Fibroblast of villous mesenchyme (primary cell): ENCODE data around the gene GMIP. TPM values are rescaled to one million over a fixed set of nuclear protein-coding genes. Genes with fewer than 3 reads are reported as not detected.

ENCODE experiments used
- DNase-seq: peaks from one replicate; pipeline ENCODE4 v3.0.0-alpha.2; 2010; ENCODE audit warnings: low read depth
- H3K4me3 ChIP-seq: 2 replicates; pipeline ENCODE4 v1.5.1; 2011; ENCODE audit warnings: low read depth, mild to moderate bottlenecking, low read length
- total RNA-seq: library from RNA; depleted of rRNA; stranded (reverse); fragments of >200 nt; gene quantifications from 2 replicates; pipeline ENCODE4 v1.2.3, GENCODE V29; 2012
- TF ChIP-seq, protein P1 (sequence below): IDR thresholded peaks from 2 replicates; pipeline ENCODE4 v1.5.1; 2012; ENCODE audit warnings: low read depth, mild to moderate bottlenecking, low read length; ENCODE audit not compliant: insufficient read depth

The GMIP gene
- total RNA-seq, 1 donor = 5.6 TPM

GRCh38 chr19:19651076-19651475 is 7.6 kb upstream of the GMIP start:
- DNase-seq = no peak
- TF ChIP-seq, protein P1, sequence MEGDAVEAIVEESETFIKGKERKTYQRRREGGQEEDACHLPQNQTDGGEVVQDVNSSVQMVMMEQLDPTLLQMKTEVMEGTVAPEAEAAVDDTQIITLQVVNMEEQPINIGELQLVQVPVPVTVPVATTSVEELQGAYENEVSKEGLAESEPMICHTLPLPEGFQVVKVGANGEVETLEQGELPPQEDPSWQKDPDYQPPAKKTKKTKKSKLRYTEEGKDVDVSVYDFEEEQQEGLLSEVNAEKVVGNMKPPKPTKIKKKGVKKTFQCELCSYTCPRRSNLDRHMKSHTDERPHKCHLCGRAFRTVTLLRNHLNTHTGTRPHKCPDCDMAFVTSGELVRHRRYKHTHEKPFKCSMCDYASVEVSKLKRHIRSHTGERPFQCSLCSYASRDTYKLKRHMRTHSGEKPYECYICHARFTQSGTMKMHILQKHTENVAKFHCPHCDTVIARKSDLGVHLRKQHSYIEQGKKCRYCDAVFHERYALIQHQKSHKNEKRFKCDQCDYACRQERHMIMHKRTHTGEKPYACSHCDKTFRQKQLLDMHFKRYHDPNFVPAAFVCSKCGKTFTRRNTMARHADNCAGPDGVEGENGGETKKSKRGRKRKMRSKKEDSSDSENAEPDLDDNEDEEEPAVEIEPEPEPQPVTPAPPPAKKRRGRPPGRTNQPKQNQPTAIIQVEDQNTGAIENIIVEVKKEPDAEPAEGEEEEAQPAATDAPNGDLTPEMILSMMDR = no peak
- H3K4me3 ChIP-seq = no peak overlapping the region

- TF ChIP-seq, protein P1 = no peak
- no peak for DNase-seq
- H3K4me3 ChIP-seq = no peak overlapping the region
Observed at GRCh38 chr19:19650331-19650730, 6.9 kb upstream of the GMIP start.

DNA sequence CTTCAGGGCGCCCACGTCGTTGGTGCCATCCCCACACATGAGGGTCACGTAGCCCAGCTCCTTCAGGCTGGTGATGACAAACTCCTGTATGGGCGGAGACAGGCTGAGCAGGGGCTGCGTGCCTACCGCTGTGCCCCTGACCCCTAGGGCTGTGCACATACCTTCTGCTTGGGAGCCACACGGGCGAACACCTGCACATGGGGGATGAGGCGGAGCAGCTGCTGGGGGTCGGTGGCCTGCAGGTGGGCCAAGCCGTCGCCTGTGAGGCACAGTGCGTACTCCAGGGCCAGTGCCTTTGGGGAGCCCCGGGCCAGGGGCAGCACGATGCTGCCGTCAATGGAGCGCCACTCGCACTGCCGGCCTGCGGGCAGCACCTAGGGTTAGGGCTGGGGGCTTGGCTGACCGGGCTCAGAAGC is 6.1 kb upstream of the GMIP start:
- TF ChIP-seq, protein P1 = no peak
- H3K4me3 ChIP-seq = no peak overlapping the region
- DNase-seq = no peak

GRCh38 chr19:19649155-19649554 is 5.7 kb upstream of the GMIP start:
- H3K4me3 ChIP-seq = no peak overlapping the region
- TF ChIP-seq, protein P1 = no peak
- DNase-seq = no peak

GRCh38 chr19:19647037-19647835 is 3.8 kb upstream of the GMIP start:
- TF ChIP-seq, protein P1 = no peak
- no peak overlapping the region for H3K4me3 ChIP-seq
- no peak for DNase-seq

GRCh38 chr19:19645233-19645870 is 1.9 kb upstream of the GMIP start:
- DNase-seq = no peak
- TF ChIP-seq, protein P1 = no peak
- no peak overlapping the region for H3K4me3 ChIP-seq
